H9 (cell line): Measurements from ENCODE around the gene RBL2. TPM values are rescaled to one million over a fixed set of nuclear protein-coding genes. Genes with fewer than 3 reads are reported as not detected.

Experiments
- DNase-seq: peaks from one replicate; pipeline ENCODE4 v3.0.0-alpha.2; 2017
- H2AFZ ChIP-seq: one replicate; pipeline ENCODE4 v1.6.1; 2013; ENCODE audit warnings: mild to moderate bottlenecking, low read length, control low read depth, moderate library complexity
- H2AK5ac ChIP-seq: 2 replicates; pipeline ENCODE4 v1.6.1; 2013; ENCODE audit warnings: low read length, control low read depth, mixed read lengths; ENCODE audit not compliant: insufficient read length
- H2BK120ac ChIP-seq: one replicate; pipeline ENCODE4 v1.6.1; 2013; ENCODE audit warnings: low read depth, mild to moderate bottlenecking, low read length, control low read depth, inconsistent platforms; ENCODE audit not compliant: poor library complexity, severe bottlenecking
- H2BK12ac ChIP-seq: 2 replicates; pipeline ENCODE4 v1.6.1; 2013; ENCODE audit warnings: low read length, control low read depth, mixed read lengths, low read depth; ENCODE audit not compliant: insufficient read length
- H2BK15ac ChIP-seq: 2 replicates; pipeline ENCODE4 v1.6.1; 2013; ENCODE audit warnings: low read depth, low read length, control low read depth
- H2BK20ac ChIP-seq: one replicate; pipeline ENCODE4 v1.6.1; 2013; ENCODE audit warnings: low read depth, mild to moderate bottlenecking, low read length, control low read depth, inconsistent platforms; ENCODE audit not compliant: poor library complexity, severe bottlenecking
- H2BK5ac ChIP-seq: 2 replicates; pipeline ENCODE4 v1.6.1; 2013; ENCODE audit warnings: low read length, control low read depth, mixed read lengths; ENCODE audit not compliant: insufficient read length
- H3K14ac ChIP-seq: 2 replicates; pipeline ENCODE4 v1.6.1; 2013; ENCODE audit warnings: low read length, control low read depth; ENCODE audit not compliant: insufficient read depth
- H3K18ac ChIP-seq: 2 replicates; pipeline ENCODE4 v1.6.1; 2013; ENCODE audit warnings: low read depth, mild to moderate bottlenecking, mixed read lengths, low read length, control low read depth; ENCODE audit not compliant: insufficient read length
- H3K23ac ChIP-seq: 2 replicates; pipeline ENCODE4 v1.6.1; 2013; ENCODE audit warnings: low read length, control low read depth, mixed read lengths, low read depth; ENCODE audit not compliant: insufficient read length
- H3K23me2 ChIP-seq: 2 replicates; pipeline ENCODE4 v1.6.1; 2013; ENCODE audit warnings: low read depth, mild to moderate bottlenecking, mixed read lengths, low read length, control low read depth; ENCODE audit not compliant: insufficient read length, poor library complexity, severe bottlenecking
- H3K27ac ChIP-seq: 2 replicates; pipeline ENCODE4 v1.5.1; 2013; ENCODE audit warnings: low read length, control low read depth, mixed read lengths, low read depth; ENCODE audit not compliant: insufficient read length
- H3K27me3 ChIP-seq: 2 replicates; pipeline ENCODE4 v1.6.1; 2013; ENCODE audit warnings: low read length, control low read depth, inconsistent platforms; ENCODE audit not compliant: insufficient read depth
- H3K4ac ChIP-seq: 2 replicates; pipeline ENCODE4 v1.6.1; 2013; ENCODE audit warnings: low read depth, mild to moderate bottlenecking, control low read depth, inconsistent platforms, low read length, moderate library complexity
- H3K4me1 ChIP-seq: 2 replicates; pipeline ENCODE4 v1.6.1; 2013; ENCODE audit warnings: low read length, control low read depth, inconsistent platforms; ENCODE audit not compliant: insufficient read depth
- H3K4me2 ChIP-seq: 2 replicates; pipeline ENCODE4 v1.6.1; 2013; ENCODE audit warnings: low read length, control low read depth, mixed read lengths; ENCODE audit not compliant: insufficient read length, insufficient read depth
- H3K56ac ChIP-seq: 2 replicates; pipeline ENCODE4 v1.6.1; 2013; ENCODE audit warnings: low read depth, mild to moderate bottlenecking, mixed read lengths, low read length, control low read depth; ENCODE audit not compliant: insufficient read length
- H3K79me1 ChIP-seq: 2 replicates; pipeline ENCODE4 v1.6.1; 2013; ENCODE audit warnings: low read depth, mild to moderate bottlenecking, moderate library complexity, low read length, control low read depth, inconsistent platforms; ENCODE audit not compliant: insufficient read depth, poor library complexity, severe bottlenecking
- H3K79me2 ChIP-seq: 2 replicates; pipeline ENCODE4 v1.6.1; 2013; ENCODE audit warnings: low read length, control low read depth, inconsistent platforms; ENCODE audit not compliant: insufficient read depth
- H3K9ac ChIP-seq: 2 replicates; pipeline ENCODE4 v1.6.1; 2013; ENCODE audit warnings: low read length, control low read depth, mixed read lengths; ENCODE audit not compliant: insufficient read length; ENCODE audit errors: extremely low read depth
- H3K9me3 ChIP-seq: one replicate; pipeline ENCODE4 v1.6.1; 2013; ENCODE audit warnings: low read depth, low read length, inconsistent platforms; ENCODE audit not compliant: control insufficient read depth
- H3T11ph ChIP-seq: one replicate; pipeline ENCODE4 v1.6.1; 2013; ENCODE audit warnings: mild to moderate bottlenecking, low read length, control low read depth, inconsistent platforms
- H4K20me1 ChIP-seq: one replicate; pipeline ENCODE4 v1.6.1; 2013; ENCODE audit not compliant: control insufficient read depth, insufficient read length, insufficient read depth
- H4K5ac ChIP-seq: 2 replicates; pipeline ENCODE4 v1.6.1; 2013; ENCODE audit warnings: low read depth, mild to moderate bottlenecking, mixed read lengths, low read length, control low read depth; ENCODE audit not compliant: insufficient read length
- H4K8ac ChIP-seq: replicated peaks from 2 replicates; pipeline ENCODE4 v1.6.1; 2013; ENCODE audit warnings: low read length, control low read depth, mixed read lengths, low read depth; ENCODE audit not compliant: insufficient read length
- H4K91ac ChIP-seq: 2 replicates; pipeline ENCODE4 v1.6.1; 2013; ENCODE audit warnings: low read depth, mild to moderate bottlenecking, moderate library complexity, mixed read lengths, low read length, control low read depth; ENCODE audit not compliant: insufficient read length
- H3K27ac Mint-ChIP-seq, 3 experiments: 2 replicates in 2 of 3; 3 replicates in 1 of 3; pipeline ENCODE4 v1.8.0; 2020 to 2021; ENCODE audit warnings: mixed read lengths in 3 of 3, mild to moderate bottlenecking in 1 of 3, moderate library complexity in 1 of 3
- H3K27me3 Mint-ChIP-seq: 2 replicates; pipeline ENCODE4 v1.8.0; 2021; ENCODE audit warnings: low read depth, mild to moderate bottlenecking, moderate library complexity, mixed read lengths
- H3K36me3 Mint-ChIP-seq, 3 experiments: 2 replicates in 2 of 3; 3 replicates in 1 of 3; pipeline ENCODE4 v1.8.0; 2020 to 2021; ENCODE audit warnings: low read depth in 3 of 3, mixed read lengths in 3 of 3; ENCODE audit not compliant: insufficient read depth in 1 of 3
- H3K4me1 Mint-ChIP-seq, 2 experiments: 2 replicates each; pipeline ENCODE4 v1.8.0; 2020; ENCODE audit warnings: mixed read lengths in 2 of 2
- H3K4me3 Mint-ChIP-seq, 2 experiments: 2 replicates in 1 of 2; 3 replicates in 1 of 2; pipeline ENCODE4 v1.8.0; 2020 to 2021; ENCODE audit warnings: mild to moderate bottlenecking in 2 of 2, mixed read lengths in 2 of 2, moderate library complexity in 1 of 2
- H3K9me3 Mint-ChIP-seq, 2 experiments: 2 replicates in 1 of 2; 3 replicates in 1 of 2; pipeline ENCODE4 v1.8.0; 2020; ENCODE audit warnings: mild to moderate bottlenecking in 2 of 2, mixed read lengths in 2 of 2, moderate library complexity in 1 of 2
- WGBS: extraction: QIAGEN DNeasy Blood & Tissue Kit; methylation state at CpG from one replicate; pipeline ENCODE4 v1.1.7; 2013; ENCODE audit warnings: missing lambda C conversion rate, low lambda C conversion rate, mixed read lengths; ENCODE audit not compliant: insufficient read length; ENCODE audit errors: extremely low coverage; 5-methylcytosine and 5-hydroxymethylcytosine counted together
- total RNA-seq: library from RNA; stranded (reverse); gene quantifications from 2 replicates; pipeline ENCODE4 v1.2.1, GENCODE V29; 2021
- TF ChIP-seq, protein P1 (sequence below): fragments of 200-600 bp; sonication (generic); conservative IDR thresholded peaks from 3 replicates; pipeline ENCODE4 v1.8.0; 2021; ENCODE audit warnings: antibody characterized with exemption, mild to moderate bottlenecking

RBL2 gene
- total RNA-seq, 1 experiment from 2014 or later = 17.3 TPM

DNA sequence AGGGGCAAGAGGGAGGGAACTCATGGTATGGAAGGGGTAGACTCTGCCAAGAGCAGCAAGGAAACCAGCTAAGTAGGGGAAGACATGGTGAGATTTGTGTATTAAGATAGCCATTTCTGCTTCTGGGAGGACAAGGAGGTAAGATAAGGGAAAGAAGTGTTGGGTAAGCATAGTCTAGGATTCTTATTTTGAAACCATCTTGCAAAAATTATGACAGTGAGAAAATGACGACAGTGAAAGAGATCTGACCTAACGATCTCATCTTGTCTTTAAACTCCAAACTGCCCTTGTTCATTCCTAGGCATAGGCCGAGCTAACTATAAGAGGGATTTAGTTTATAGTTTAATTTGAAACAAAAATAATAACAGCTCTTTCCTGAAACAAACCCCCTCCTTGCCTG lies 5.6 kb upstream of the RBL2 start:
- Histone ChIP-seq H3K9me3 (peaks cover 6% of the 10 kb centered on the region), H3K23ac (no peak overlapping the region), H3K27me3 (no peaks in the 10 kb centered on the region), H3K27ac (no peak overlapping the region), H3K4ac (no peak overlapping the region), H3K14ac (no peak overlapping the region), H3K4me1 (no peaks in the 10 kb centered on the region), H2BK120ac (no peak overlapping the region), H3K18ac (no peak overlapping the region), H3K4me2 (no peak overlapping the region), H2BK12ac (no peak overlapping the region), H2BK5ac (no peak overlapping the region), H3T11ph (no peak overlapping the region), H4K5ac (no peak overlapping the region), H4K20me1 (no peaks in the 10 kb centered on the region), H3K79me2 (no peaks in the 10 kb centered on the region), H4K91ac (no peak overlapping the region), H3K9ac (no peak overlapping the region), H2BK20ac (no peak overlapping the region), H4K8ac (no peak overlapping the region), H3K23me2 (no peaks in the 10 kb centered on the region), H2BK15ac (no peak overlapping the region), H2AK5ac (no peak overlapping the region), H2AFZ (no peak overlapping the region), H3K79me1 (no peaks in the 10 kb centered on the region), H3K56ac (no peak overlapping the region)
- TF ChIP-seq, protein P1, sequence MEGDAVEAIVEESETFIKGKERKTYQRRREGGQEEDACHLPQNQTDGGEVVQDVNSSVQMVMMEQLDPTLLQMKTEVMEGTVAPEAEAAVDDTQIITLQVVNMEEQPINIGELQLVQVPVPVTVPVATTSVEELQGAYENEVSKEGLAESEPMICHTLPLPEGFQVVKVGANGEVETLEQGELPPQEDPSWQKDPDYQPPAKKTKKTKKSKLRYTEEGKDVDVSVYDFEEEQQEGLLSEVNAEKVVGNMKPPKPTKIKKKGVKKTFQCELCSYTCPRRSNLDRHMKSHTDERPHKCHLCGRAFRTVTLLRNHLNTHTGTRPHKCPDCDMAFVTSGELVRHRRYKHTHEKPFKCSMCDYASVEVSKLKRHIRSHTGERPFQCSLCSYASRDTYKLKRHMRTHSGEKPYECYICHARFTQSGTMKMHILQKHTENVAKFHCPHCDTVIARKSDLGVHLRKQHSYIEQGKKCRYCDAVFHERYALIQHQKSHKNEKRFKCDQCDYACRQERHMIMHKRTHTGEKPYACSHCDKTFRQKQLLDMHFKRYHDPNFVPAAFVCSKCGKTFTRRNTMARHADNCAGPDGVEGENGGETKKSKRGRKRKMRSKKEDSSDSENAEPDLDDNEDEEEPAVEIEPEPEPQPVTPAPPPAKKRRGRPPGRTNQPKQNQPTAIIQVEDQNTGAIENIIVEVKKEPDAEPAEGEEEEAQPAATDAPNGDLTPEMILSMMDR = no peak
- WGBS = no CpG with 5 or more reads among the region's 3 CpGs
- peaks cover 40 to 47% of the 10 kb centered on the region in 2 experiments for H3K9me3 Mint-ChIP-seq
- DNase-seq = no peak
- peaks cover 3% of the 10 kb centered on the region; the same call in 1 of the 2 replicates for H3K27me3 Mint-ChIP-seq
- peaks cover 11 to 27% (median 17%) of the 10 kb centered on the region in 3 experiments for H3K36me3 Mint-ChIP-seq
- peaks cover 4 to 7% of the 10 kb centered on the region in 2 experiments for H3K4me1 Mint-ChIP-seq
- no peak overlapping the region for H3K4me3 Mint-ChIP-seq
- no peak overlapping the region for H3K27ac Mint-ChIP-seq
